ENCODE data around the gene SEMA6B. TPM values are rescaled to one million over a fixed set of nuclear protein-coding genes. Genes with fewer than 3 reads are reported as not detected.

Gene SEMA6B
- total and polyA plus RNA-seq, 8 donors, result 2.1 to 24.7 (median 3.3) TPM

- peaks cover 45 to 98% of the 10 kb centered on the region in 2 donors for H3K27me3 ChIP-seq
- H3K9me3 ChIP-seq, result no peaks in the 10 kb centered on the region
- H3K4me3 ChIP-seq, result no peak overlapping the region
- H3K27ac ChIP-seq, result no peak overlapping the region
- H3K36me3 ChIP-seq, result no peaks in the 10 kb centered on the region
- no peak for DNase-seq
- TF ChIP-seq CTCF (IDR thresholded peaks at IDR 0.05), result no peak
- intact Hi-C loops (cut with DNase I), result no loop called here
- peaks cover 7 to 17% of the 10 kb centered on the region in 2 donors for H3K4me1 ChIP-seq
- no peak for ATAC-seq
Observed at GRCh38 chr19:4580021-4580901, 20.8 kb upstream of the SEMA6B start.

GRCh38 chr19:4579389-4579788 is 19.9 kb upstream of the SEMA6B start:
- DNase-seq, result no peak
- intact Hi-C loops (cut with DNase I), result no loop called here

DNA sequence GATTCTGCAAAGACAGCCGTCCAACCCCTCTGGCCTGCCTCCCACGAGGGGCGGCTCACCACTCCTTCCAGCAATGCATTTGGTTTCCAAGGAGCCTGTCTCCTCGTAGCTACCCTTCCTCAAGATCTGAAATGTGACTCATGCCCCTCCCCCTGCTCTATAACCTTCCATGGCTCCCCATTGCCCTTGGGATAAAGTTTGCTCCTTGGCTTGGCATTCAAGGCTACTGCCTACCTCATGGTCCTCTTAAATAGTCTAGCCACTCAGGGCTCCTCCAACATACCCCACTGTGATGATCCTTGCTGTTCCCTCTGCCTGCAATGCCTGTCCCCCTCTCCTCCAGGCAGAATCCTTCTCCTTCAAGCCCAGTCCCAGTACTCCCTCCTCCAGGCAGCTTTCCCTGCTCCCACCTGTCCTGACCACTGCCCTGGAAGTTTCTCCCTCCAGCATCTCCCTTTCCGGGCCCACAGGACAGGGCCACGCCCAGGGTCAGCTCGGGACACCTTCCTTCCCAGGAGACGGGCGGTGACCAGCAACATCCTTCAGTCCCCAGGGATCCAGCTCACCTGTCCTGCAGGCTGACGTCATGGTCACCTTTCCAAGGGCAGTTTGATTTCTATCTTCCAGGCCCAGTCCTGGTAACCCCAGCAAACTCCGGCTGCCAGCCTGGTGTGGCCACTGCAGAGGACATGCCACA is 19.2 kb upstream of the SEMA6B start:
- Histone ChIP-seq H3K4me1 (peaks cover 5 to 6% of the 10 kb centered on the region in 2 donors), H3K36me3 (no peaks in the 10 kb centered on the region), H3K27me3 (peaks cover 29 to 98% of the 10 kb centered on the region in 2 donors), H3K27ac (no peak overlapping the region), H3K4me3 (no peak overlapping the region), H3K9me3 (no peaks in the 10 kb centered on the region)
- no peak for TF ChIP-seq CTCF (IDR thresholded peaks at IDR 0.05)
- DNase-seq (no peak), ATAC-seq (no peak)
- intact Hi-C loops (cut with DNase I), result no loop called here

More at GRCh38 chr19:4579389-4579788, 19.9 kb upstream of the SEMA6B start:
- Histone ChIP-seq H3K27ac (no peak overlapping the region), H3K9me3 (no peaks in the 10 kb centered on the region), H3K4me1 (peaks cover 6 to 12% of the 10 kb centered on the region in 2 donors), H3K27me3 (peaks cover 36 to 98% of the 10 kb centered on the region in 2 donors), H3K4me3 (no peak overlapping the region), H3K36me3 (no peaks in the 10 kb centered on the region)
- ATAC-seq, result no peak
- no peak for TF ChIP-seq CTCF (IDR thresholded peaks at IDR 0.05)

DNA sequence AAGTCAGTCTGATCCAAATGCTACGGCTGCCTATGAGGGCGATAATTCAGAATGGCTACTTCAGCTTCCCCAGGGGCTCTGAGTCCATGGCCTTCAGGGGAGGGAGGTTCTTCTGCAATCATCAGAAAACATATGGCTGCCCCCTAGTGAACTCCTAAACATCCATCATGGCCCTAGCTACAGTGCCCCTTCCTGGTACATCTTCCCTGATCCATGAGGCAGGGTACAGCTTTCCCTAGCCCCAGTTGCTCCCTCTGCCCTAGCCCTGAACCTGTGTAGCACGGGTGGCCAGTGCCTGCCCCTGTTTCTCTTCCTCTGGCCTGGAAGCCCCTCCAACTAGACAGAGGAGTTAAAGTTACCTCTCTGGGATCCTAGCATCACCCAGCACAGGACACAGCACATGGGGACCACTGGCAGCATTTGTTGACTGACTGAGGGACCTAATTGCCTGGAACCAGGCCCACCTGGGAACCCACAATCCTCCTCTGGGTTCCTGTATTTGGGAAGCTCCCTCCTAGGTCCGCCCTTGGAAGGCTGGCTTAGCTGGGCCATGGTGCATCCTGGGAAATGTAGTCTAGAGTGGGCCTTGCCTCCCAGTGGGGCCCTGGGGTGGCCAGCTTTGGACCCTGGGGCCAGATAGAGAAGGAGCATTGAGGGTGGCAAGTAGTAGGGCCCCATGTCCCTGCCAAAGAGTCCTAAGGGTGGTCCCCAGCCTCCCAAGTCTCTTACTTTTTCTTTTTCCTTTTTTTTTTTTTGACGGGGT is 17.7 kb upstream of the SEMA6B start:
- H3K4me1 ChIP-seq, result peaks cover 5 to 6% of the 10 kb centered on the region in 2 donors
- no peak for TF ChIP-seq CTCF (IDR thresholded peaks at IDR 0.05)
- H3K9me3 ChIP-seq, result no peaks in the 10 kb centered on the region
- DNase-seq (no peak), ATAC-seq (no peak)
- no peak overlapping the region for H3K27ac ChIP-seq
- H3K4me3 ChIP-seq, result no peak overlapping the region
- intact Hi-C loops (cut with DNase I), result no loop called here
- H3K36me3 ChIP-seq, result no peaks in the 10 kb centered on the region
- H3K27me3 ChIP-seq, result peaks cover 20 to 89% of the 10 kb centered on the region in 2 donors
